ENCODE measurements around the gene CTTN. TPM values are rescaled to one million over a fixed set of nuclear protein-coding genes. Genes with fewer than 3 reads are reported as not detected.

The CTTN gene
- total and polyA plus RNA-seq, 12 donors: 68.5 to 173 (median 146) TPM

GRCh38 chr11:70485326-70486025, 87.1 kb downstream of the CTTN start:
- ATAC-seq (no peak), DNase-seq (no peak)
- Histone ChIP-seq H3K27me3 (no peaks in the 10 kb centered on the region), H3K4me1 (peaks cover 0 to 18% (median 4%) of the 10 kb centered on the region in 9 donors), H3K4me3 (no peak overlapping the region), H3K36me3 (no peaks in the 10 kb centered on the region), H3K9me3 (peaks cover 0 to 6% (median 0%) of the 10 kb centered on the region in 11 donors), H3K27ac (no peak overlapping the region)
- TF ChIP-seq CTCF (IDR thresholded peaks at IDR 0.05): no peak
- intact Hi-C loops (cut with DNase I): no loop called here
- WGBS, 2 donors: 90 to 92% methylated on average over 31 of the region's 31 CpGs

DNA sequence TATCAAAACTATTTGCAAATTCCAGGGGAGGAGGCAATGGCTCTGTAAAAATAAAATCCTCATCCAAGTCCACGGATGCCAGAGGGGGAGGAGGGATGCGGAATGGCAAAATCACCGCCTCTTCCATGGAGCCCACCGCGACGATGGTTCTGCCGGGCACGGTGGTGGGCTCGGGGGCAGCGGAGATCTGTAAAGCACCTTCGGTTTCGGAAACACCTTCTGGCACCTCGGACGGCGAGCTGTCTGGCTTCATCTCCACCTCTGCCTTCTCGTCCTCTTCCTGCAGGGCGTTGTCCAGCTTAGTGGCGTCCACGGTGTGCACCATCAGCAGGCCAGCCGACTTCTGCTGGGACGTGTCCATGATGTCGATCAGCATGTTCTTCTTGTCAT, 87.7 kb downstream of the CTTN start:
- Histone ChIP-seq H3K36me3 (no peaks in the 10 kb centered on the region), H3K27ac (no peak overlapping the region), H3K27me3 (no peaks in the 10 kb centered on the region), H3K9me3 (peaks cover 0 to 11% (median 4%) of the 10 kb centered on the region in 11 donors), H3K4me1 (peaks cover 0 to 18% (median 4%) of the 10 kb centered on the region in 9 donors), H3K4me3 (no peak overlapping the region)
- TF ChIP-seq CTCF (IDR thresholded peaks at IDR 0.05): no peak
- WGBS, 2 donors: 90 to 93% methylated on average over 22 of the region's 22 CpGs
- no peak for ATAC-seq
- no peak for DNase-seq
- intact Hi-C loops (cut with DNase I): no loop called here

Other genes starting within 250 kb of the CTTN start
- 10 to 100 TPM in 4 of 10 donors, 1 to 10 TPM in 6; 6.7 to 12.7 (median 9.0) TPM for gene FADD, start 195.2 kb upstream of the CTTN start, total RNA-seq
- 10 to 100 TPM in 1 of 2 donors, 1 to 10 TPM in 1; 4.8 to 16.9 TPM for gene FADD, start 195.2 kb upstream of the CTTN start, polyA plus RNA-seq
- gene PPFIA1, start 127.8 kb upstream of the CTTN start, total RNA-seq: 10 to 100 TPM; 35.8 to 57.2 (median 39.5) TPM
- gene PPFIA1, start 127.8 kb upstream of the CTTN start, polyA plus RNA-seq: 10 to 100 TPM; 14.0 to 20.1 TPM